GM23338 (cell line): Measurements from ENCODE around the gene TTBK1. TPM values are rescaled to one million over a fixed set of nuclear protein-coding genes. Genes with fewer than 3 reads are reported as not detected.

ENCODE experiments used
- ATAC-seq: fragments of 200-7000 bp; cut with Tn5 transposase; 3 replicates; pipeline ENCODE4 v1.9.1; 2020
- DNase-seq: peaks from one replicate; pipeline ENCODE4 v3.0.0-alpha.2; 2015; ENCODE audit warnings: low spot score
- H2AFZ ChIP-seq: fragments of 200-600 bp; sonication (generic); 2 replicates; pipeline ENCODE4 v1.8.0; 2016; ENCODE audit warnings: antibody characterized with exemption, mild to moderate bottlenecking, moderate library complexity
- H3F3A ChIP-seq: fragments of 200-600 bp; sonication (generic); replicated peaks from 2 replicates; pipeline ENCODE4 v1.8.0; 2017; ENCODE audit warnings: antibody characterized with exemption, mixed run types, low read depth
- H3K27ac ChIP-seq: fragments of 200-600 bp; sonication (generic); 2 replicates; pipeline ENCODE4 v1.6.1; 2016; ENCODE audit warnings: low read depth
- H3K27me3 ChIP-seq: fragments of 200-600 bp; sonication (generic); 2 replicates; pipeline ENCODE4 v1.8.0; 2016; ENCODE audit warnings: mild to moderate bottlenecking, mixed run types, moderate library complexity; ENCODE audit not compliant: insufficient read depth
- H3K36me3 ChIP-seq: fragments of 200-600 bp; sonication (generic); 2 replicates; pipeline ENCODE4 v1.8.0; 2016; ENCODE audit warnings: mild to moderate bottlenecking; ENCODE audit not compliant: insufficient read depth
- H3K4me1 ChIP-seq: fragments of 200-600 bp; sonication (generic); 2 replicates; pipeline ENCODE4 v1.8.0; 2016; ENCODE audit warnings: mild to moderate bottlenecking, moderate library complexity; ENCODE audit not compliant: insufficient read depth
- H3K4me2 ChIP-seq: fragments of 200-600 bp; sonication (generic); 2 replicates; pipeline ENCODE4 v1.7.1; 2017; ENCODE audit warnings: mixed run types
- H3K4me3 ChIP-seq: fragments of 200-600 bp; sonication (generic); 2 replicates; pipeline ENCODE4 v1.6.1; 2016; ENCODE audit warnings: mixed run types
- H3K79me2 ChIP-seq: fragments of 200-600 bp; sonication (generic); replicated peaks from 2 replicates; pipeline ENCODE4 v1.8.0; 2017; ENCODE audit warnings: mild to moderate bottlenecking; ENCODE audit not compliant: insufficient read depth
- H3K9me2 ChIP-seq: fragments of 200-600 bp; sonication (generic); 2 replicates; pipeline ENCODE4 v1.8.0; 2017; ENCODE audit not compliant: insufficient read depth
- H4K20me1 ChIP-seq: fragments of 200-600 bp; sonication (generic); replicated peaks from 2 replicates; pipeline ENCODE4 v1.8.0; 2017; ENCODE audit warnings: mild to moderate bottlenecking; ENCODE audit not compliant: insufficient read depth
- H3K27ac Mint-ChIP-seq: 2 replicates; pipeline ENCODE4 v1.8.0; 2020; ENCODE audit warnings: inconsistent platforms, mild to moderate bottlenecking, moderate library complexity, mixed read lengths
- H3K27me3 Mint-ChIP-seq: 3 replicates; pipeline ENCODE4 v1.8.0; 2022; ENCODE audit warnings: low read depth, mild to moderate bottlenecking, moderate library complexity, mixed read lengths, inconsistent platforms; ENCODE audit not compliant: insufficient read depth, poor library complexity
- H3K36me3 Mint-ChIP-seq: 3 replicates; pipeline ENCODE4 v1.8.0; 2021; ENCODE audit warnings: low read depth, mild to moderate bottlenecking, inconsistent platforms, moderate library complexity, mixed read lengths
- H3K4me1 Mint-ChIP-seq: 3 replicates; pipeline ENCODE4 v1.8.0; 2020; ENCODE audit warnings: mild to moderate bottlenecking, inconsistent platforms, mixed read lengths
- H3K4me3 Mint-ChIP-seq: 3 replicates; pipeline ENCODE4 v1.8.0; 2021; ENCODE audit warnings: moderate library complexity, mild to moderate bottlenecking, inconsistent platforms, mixed read lengths
- H3K9me3 Mint-ChIP-seq: 3 replicates; pipeline ENCODE4 v1.8.0; 2020; ENCODE audit warnings: moderate library complexity, mild to moderate bottlenecking, inconsistent platforms, mixed read lengths
- CREB1 ChIP-seq: fragments of 250-450 bp; sonication (Bioruptor Pico); IDR thresholded peaks from 2 replicates; pipeline ENCODE4 v1.5.0; 2020; ENCODE audit warnings: low read depth, mild to moderate bottlenecking, moderate library complexity
- EZH2 ChIP-seq: fragments of 200-600 bp; sonication (generic); IDR thresholded peaks from one replicate; pipeline ENCODE4 v1.8.0; 2017; ENCODE audit warnings: antibody characterized with exemption, mild to moderate bottlenecking, low read depth; ENCODE audit not compliant: unreplicated experiment
- EZH2phosphoT487 ChIP-seq: fragments of 200-600 bp; sonication (generic); IDR thresholded peaks from one replicate; pipeline ENCODE4 v1.8.1; 2018; ENCODE audit warnings: antibody characterized with exemption; ENCODE audit not compliant: unreplicated experiment
- JUNB ChIP-seq: IDR thresholded peaks from one replicate; pipeline ENCODE4 v1.6.1; 2016; ENCODE audit warnings: antibody characterized with exemption; ENCODE audit not compliant: unreplicated experiment
- NANOG ChIP-seq: IDR thresholded peaks from 2 replicates; pipeline ENCODE4 v1.6.1; 2016; ENCODE audit warnings: antibody characterized with exemption, borderline replicate concordance
- POLR2AphosphoS5 ChIP-seq: IDR thresholded peaks from 2 replicates; pipeline ENCODE4 v1.6.1; 2016; ENCODE audit warnings: antibody characterized with exemption, low read depth
- REST ChIP-seq: IDR thresholded peaks from one replicate; pipeline ENCODE4 v1.6.1; 2018; ENCODE audit warnings: antibody characterized with exemption; ENCODE audit not compliant: unreplicated experiment
- STAT1 ChIP-seq: IDR thresholded peaks from one replicate; pipeline ENCODE4 v1.6.1; 2016; ENCODE audit warnings: antibody characterized with exemption; ENCODE audit not compliant: unreplicated experiment
- ZNF114 ChIP-seq: fragments of 250-450 bp; sonication (Bioruptor Pico); IDR thresholded peaks from 2 replicates; pipeline ENCODE4 v1.5.0; 2020; ENCODE audit warnings: mild to moderate bottlenecking, moderate library complexity
- ZNF331 ChIP-seq: fragments of 250-450 bp; sonication (Bioruptor Pico); IDR thresholded peaks from 2 replicates; pipeline ENCODE4 v1.5.0; 2020; ENCODE audit warnings: low read depth, mild to moderate bottlenecking, moderate library complexity
- ZNF462 ChIP-seq: fragments of 250-450 bp; sonication (Bioruptor Pico); IDR thresholded peaks from 2 replicates; pipeline ENCODE4 v1.5.0; 2020; ENCODE audit warnings: mild to moderate bottlenecking, moderate library complexity
- polyA plus RNA-seq: library from polyadenylated mRNA; unstranded; fragments of >200 nt; fragmentation: Nextera tagmentation; extraction: Ambion mirVana; gene quantifications from 2 replicates; pipeline ENCODE4 v1.2.1, GENCODE V29; 2016
- total RNA-seq: library from RNA; depleted of rRNA; stranded (reverse); fragments of >200 nt; shearing (Covaris generic); gene quantifications from 2 replicates; pipeline ENCODE4 v1.2.3, GENCODE V29; 2014
- TF ChIP-seq, protein P1 (sequence below), 2 experiments: fragments of 200-600 bp in 1 of 2; sonication (generic) in 1 of 2; conservative IDR thresholded peaks; 2 replicates each; pipeline versions ENCODE4 v1.5.1 to v1.6.1; 2016 to 2017; ENCODE audit warnings: antibody characterized with exemption in 2 of 2, low read depth in 2 of 2, mild to moderate bottlenecking in 2 of 2, moderate library complexity in 1 of 2

Gene TTBK1
- total and polyA plus RNA-seq, 2 experiments from 2014 or later, result 0.29 to 1.1 TPM

- H4K20me1 ChIP-seq, result no peaks in the 10 kb centered on the region
- peaks cover 17% of the 10 kb centered on the region for H3K4me1 ChIP-seq
- no peak overlapping the region for H3K4me3 Mint-ChIP-seq
- H3K27me3 ChIP-seq, result peaks cover 81% of the 10 kb centered on the region
- H3K9me3 Mint-ChIP-seq, result no peaks in the 10 kb centered on the region
- H3K27ac ChIP-seq, result no peak overlapping the region
- H3K27ac Mint-ChIP-seq, result no peak overlapping the region
- no peaks in the 10 kb centered on the region for H3K79me2 ChIP-seq
- no peaks in the 10 kb centered on the region for H3F3A ChIP-seq
- H3K27me3 Mint-ChIP-seq, result peaks cover 62% of the 10 kb centered on the region
- TF ChIP-seq POLR2AphosphoS5 (no peak), REST (no peak), ZNF114 (no peak), JUNB (no peak), EZH2 (no peak), EZH2phosphoT487 (no peak), ZNF331 (CRISPR knock-in tag) (no peak), ZNF462 (CRISPR knock-in tag) (no peak), STAT1 (no peak), NANOG (no peak), CREB1 (CRISPR knock-in tag) (no peak)
- TF ChIP-seq, protein P1, sequence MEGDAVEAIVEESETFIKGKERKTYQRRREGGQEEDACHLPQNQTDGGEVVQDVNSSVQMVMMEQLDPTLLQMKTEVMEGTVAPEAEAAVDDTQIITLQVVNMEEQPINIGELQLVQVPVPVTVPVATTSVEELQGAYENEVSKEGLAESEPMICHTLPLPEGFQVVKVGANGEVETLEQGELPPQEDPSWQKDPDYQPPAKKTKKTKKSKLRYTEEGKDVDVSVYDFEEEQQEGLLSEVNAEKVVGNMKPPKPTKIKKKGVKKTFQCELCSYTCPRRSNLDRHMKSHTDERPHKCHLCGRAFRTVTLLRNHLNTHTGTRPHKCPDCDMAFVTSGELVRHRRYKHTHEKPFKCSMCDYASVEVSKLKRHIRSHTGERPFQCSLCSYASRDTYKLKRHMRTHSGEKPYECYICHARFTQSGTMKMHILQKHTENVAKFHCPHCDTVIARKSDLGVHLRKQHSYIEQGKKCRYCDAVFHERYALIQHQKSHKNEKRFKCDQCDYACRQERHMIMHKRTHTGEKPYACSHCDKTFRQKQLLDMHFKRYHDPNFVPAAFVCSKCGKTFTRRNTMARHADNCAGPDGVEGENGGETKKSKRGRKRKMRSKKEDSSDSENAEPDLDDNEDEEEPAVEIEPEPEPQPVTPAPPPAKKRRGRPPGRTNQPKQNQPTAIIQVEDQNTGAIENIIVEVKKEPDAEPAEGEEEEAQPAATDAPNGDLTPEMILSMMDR (conservative IDR thresholded peaks at IDR 0.05; ENCODE audit: low read depth in 2 of 2), result no peak
- no peak overlapping the region for H3K4me2 ChIP-seq
- H3K36me3 ChIP-seq, result no peaks in the 10 kb centered on the region
- H2AFZ ChIP-seq, result no peak overlapping the region
- H3K9me2 ChIP-seq, result no peaks in the 10 kb centered on the region
- DNase-seq (no peak), ATAC-seq (no peak)
- no peak overlapping the region for H3K4me3 ChIP-seq
- H3K4me1 Mint-ChIP-seq, result peaks cover 43% of the 10 kb centered on the region
- H3K36me3 Mint-ChIP-seq, result no peaks in the 10 kb centered on the region
Observed at GRCh38 chr6:43271103-43271815, 28.0 kb downstream of the TTBK1 start.
